Epithelial cell of prostate (primary cell): ENCODE data around the gene ACVR2B.

ENCODE experiments used
- DNase-seq: peaks from one replicate; pipeline ENCODE4 v3.0.0-alpha.2; 2011; ENCODE audit warnings: low read depth, low spot score
- H3K27ac ChIP-seq: fragments of 450-650 bp; 2 replicates; pipeline ENCODE4 v1.5.1; 2017; ENCODE audit warnings: mild to moderate bottlenecking

Gene ACVR2B

DNA sequence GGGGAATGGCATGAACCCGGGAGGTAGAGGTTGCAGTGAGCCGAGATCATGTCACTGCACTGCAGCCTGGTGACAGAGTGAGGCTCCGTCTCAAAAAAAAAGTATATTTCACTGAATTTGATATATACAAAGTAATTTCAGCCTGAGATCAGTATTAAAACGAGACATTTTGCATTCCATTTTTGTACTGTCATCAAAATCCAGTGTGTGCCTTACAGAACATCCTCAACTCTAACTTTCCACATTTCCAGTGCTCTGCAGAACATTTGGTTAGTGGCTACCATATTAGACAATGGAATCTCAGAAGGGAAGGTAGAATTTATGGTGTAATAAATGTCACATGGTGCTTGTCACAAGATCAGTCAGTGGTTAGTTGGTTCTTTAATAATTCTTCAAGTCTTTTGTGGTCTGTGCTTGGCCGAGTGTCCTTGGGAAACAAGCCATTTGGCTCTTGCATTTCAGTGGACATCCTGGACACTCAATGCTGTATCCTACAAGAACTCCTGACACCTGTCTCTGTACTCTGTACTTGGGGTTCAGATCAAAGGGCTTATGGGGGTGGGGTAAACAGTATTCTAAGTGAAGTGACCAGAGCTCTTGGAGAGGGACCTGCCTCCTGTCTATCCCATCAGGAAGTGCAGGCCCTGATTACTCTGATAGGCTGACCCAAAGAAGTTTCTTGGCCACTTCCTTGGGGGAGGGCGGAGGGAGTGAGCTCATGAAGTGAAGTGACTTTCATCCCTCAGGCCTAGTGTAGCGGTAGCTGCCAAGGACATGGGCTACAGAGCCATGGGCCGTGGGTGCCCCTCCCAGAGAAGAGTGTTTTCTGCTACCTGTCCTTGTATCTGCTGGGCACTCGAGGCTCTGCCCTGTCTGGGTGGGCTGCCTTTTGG lies 3.7 kb downstream of the ACVR2B start:
- no peak for DNase-seq
- H3K27ac ChIP-seq = no peak overlapping the region

DNA sequence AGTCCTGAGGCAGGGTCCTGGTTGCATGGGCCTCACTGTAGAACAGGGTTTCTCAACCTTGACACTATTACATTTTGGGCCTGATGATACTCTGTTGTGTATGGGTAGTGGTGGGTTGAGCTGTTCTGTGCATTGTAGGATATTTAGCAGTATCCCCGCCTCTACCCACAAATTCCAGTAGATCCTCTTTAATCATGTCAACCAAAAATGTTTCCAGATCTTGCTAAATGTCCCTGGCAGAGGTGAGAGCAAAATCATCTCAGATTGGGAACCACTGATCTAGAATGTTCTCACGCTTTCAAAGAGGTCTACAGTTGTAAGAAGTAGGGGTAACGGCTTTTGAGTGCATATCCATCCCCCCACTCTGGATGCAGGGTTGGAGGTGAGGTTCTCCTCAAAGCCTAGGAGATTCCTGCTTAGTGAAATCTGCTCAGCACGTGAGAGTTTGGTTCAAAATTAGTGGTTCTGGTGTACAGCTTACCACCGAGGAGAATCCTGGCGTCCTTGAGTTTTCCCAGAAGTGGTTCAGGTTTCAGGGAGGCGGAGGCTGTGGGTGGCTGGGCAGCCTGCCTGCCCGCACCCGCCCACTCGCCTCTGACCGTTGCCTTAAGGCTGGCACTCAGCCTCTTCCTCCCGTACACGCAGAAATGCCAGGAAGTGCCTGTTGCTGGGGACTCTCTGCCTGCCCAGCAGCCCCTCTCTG lies 5.3 kb downstream of the ACVR2B start:
- no peak overlapping the region for H3K27ac ChIP-seq
- no peak for DNase-seq

DNA sequence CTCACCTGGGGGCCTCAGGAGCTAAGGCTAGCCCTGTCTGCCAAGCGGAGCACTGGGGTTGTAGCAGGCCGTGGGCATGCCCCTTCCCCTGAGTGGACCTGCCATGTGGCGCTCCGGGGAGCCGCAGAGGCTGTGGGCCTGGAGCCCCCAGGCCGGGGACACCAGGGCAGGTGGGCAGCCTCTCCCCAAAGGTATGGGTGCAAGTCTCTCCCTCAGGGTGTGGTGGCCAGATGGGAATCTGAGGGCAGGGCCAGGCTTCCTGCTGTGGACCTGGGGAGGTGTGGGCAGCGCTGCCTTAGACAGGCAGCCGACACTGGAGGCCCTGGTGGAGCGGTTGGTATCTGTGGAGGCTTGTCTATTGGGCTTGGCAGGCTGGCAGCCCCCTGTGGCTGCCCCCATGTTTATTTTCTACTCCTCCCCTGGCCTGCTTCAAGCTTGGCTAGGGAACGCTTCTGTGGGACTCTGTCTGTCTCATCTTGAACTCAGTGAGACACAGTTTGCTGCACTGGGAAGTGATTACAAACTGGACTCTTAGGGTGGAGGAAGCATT lies 5.9 kb downstream of the ACVR2B start:
- no peak for DNase-seq
- no peak overlapping the region for H3K27ac ChIP-seq

DNA sequence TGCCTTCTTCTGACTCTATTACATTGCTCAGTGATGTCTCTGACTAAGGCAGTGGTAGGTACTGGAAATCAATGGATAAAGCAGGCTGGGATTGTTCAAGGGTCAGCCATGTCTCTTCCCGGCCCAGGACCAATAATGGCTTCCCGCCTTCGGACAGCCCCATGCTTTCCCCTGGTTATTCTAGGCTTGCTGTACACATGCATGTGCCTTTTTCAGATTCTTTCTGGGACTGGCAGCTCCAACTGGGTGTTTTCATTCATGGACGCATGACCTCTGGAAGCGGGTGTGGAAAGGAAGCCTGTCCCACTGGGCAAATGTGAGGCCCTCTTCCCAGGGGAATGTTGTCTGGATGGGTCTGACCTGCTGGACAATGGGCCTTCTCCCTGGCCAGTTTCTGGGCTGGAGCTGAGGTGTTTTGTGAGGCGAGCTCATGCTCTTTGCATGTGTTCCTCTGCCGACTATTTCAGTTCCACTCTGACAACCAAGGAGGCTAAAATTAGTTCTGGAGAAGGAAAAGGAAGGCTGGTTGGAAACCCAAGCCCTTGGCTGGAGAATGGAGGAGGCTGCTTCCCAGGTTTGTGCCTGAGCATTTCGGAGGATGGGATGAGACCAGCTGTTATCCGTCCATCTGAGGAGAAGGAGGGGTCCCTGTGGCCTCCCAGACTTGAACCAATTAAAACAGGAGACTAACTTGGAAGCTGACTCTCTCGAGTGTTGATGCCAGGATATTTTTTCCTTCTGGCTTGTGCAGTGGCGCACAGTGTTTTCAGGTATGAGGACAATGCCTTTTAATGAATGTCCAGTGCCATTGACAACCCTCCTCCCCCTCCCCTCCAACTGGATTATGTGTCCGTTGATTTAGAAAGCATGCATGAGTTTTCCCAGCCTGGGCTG lies 6.9 kb downstream of the ACVR2B start:
- H3K27ac ChIP-seq = no peak overlapping the region
- DNase-seq = no peak

DNA sequence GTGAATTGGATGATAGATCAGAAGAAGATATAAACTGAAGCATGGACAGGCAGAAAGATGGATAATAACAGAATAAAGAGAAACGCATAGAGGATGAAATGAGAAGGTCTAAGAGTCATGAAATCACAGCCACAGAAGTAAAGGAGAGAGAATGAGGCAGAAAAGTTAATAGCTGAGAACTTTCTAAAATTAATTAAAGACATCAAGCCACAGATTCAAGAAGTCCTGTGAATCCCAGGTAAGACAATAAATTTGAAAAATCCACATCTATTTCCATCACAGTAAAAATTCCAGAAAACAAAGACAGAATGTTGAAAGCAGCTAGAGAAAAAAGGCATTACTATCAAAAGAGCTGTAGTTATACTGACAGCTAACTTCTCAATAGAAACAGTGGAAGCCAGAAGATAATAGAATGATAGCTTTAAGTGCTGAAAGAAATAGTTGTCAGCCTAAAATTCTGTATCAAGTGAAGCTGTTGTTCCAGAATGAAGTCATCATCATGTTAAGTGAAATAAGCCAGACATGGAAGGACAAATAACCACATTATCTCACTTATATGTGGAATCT lies 12.0 kb downstream of the ACVR2B start:
- DNase-seq = no peak

DNA sequence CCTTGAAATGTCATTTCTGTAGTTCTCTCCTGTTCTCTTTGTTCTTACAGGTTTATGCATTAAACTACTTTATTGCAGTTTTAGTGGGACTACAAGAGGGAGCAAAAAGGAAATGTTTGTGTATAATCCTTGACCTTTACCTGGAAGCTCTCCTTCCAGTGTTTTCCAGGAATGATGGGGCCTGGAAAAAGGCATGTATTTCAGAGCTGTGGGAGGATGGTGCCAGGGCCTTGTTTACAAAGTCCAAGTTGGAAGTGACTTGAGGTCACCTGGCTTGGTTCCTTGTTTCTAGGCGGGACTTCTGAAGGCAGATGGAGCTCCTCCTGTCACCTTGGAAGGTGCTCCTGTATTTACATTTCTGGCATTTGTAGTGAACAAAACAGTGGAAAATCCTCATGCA lies 15.1 kb downstream of the ACVR2B start:
- H3K27ac ChIP-seq = no peak overlapping the region
- DNase-seq = no peak

More for the DNA sequence above, 12.0 kb downstream of the ACVR2B start:
- H3K27ac ChIP-seq = no peak overlapping the region

DNA sequence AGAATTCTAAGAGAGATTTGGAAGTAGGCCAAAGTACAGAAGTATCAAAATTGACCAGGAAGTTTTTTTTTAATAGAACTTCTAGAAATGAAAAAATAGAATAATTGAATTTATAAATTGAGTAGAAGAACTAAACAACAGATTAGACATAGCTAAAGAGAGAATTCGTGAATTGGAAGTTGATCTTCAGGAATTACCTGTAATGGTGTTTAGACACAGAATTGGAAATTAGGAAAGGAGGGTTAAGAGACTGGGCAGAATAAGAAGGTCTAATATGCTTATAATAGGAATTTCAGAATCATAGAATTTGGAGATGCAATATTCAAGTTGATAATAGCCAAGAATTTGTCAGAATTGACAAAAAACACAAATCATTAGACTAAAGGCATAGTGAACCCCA lies 16.2 kb downstream of the ACVR2B start:
- H3K27ac ChIP-seq = no peak overlapping the region
- no peak for DNase-seq

DNA sequence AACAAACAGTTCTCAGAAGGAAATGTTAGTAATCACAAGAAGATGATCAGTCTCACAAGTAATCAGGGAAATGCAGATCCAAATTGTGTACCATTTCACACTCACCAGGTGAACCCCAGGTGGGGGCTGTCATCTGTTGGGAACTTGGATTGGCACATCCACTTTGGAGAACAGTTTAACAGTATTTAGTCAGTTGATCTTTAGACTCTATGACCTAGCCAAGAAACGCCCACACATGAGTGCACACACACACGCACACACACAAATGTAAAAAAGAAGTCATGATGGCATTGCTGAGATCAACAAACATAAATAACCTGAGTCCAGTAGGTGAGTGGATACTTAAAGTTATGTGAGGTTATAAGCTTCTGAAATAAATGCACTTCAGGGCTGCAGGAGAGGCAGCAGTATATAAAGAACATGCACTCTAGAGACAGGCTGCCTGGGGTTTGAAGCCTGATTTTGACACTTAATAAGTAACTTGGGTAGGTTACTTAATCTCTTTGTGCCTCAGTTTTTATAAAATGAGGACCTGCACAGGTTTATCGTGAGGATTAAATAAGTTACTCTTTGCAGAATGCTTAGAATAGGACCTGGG lies 17.7 kb downstream of the ACVR2B start:
- no peak overlapping the region for H3K27ac ChIP-seq
- no peak for DNase-seq

DNA sequence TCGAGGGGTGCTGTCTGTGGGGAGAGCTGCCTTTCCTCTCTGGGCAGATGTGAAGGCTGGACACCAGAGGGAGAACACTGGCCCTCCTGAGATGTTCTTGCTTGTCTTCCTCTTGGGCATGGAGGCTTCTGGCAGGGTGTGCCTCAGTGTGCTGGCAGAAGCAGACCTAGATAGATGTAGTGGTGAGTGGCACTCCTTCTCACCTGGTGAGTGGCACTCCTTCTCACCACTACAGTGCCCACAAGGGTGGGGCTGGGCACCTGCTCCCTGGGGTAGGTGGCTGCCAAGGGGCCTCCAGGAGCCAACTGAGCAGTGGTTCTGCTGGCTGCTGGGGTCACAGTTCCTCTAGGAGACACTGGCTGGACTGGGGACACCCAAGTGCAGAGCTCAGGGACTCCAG lies 18.7 kb downstream of the ACVR2B start:
- no peak for DNase-seq
- no peak overlapping the region for H3K27ac ChIP-seq

DNA sequence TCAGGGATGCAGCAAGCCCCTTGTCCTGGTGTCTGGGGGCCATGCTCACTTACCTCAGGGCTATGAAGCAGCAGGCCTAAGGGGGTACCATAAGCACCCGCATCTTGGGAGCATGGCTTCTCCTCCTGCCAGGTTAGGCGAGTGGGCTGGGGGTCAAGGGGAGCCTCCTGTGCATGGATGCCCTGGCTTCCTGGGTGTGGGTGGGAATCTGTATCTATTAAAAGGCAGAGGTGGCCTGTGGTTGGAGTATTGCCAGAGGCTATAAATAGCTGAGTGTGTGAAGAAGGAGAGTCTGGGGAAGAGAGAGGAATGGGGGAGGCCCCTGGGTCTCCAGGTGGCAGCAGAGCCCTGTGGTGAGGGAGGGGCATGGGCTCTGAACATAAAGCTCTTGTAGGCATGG lies 19.5 kb downstream of the ACVR2B start:
- H3K27ac ChIP-seq = no peak overlapping the region
- no peak for DNase-seq

DNA sequence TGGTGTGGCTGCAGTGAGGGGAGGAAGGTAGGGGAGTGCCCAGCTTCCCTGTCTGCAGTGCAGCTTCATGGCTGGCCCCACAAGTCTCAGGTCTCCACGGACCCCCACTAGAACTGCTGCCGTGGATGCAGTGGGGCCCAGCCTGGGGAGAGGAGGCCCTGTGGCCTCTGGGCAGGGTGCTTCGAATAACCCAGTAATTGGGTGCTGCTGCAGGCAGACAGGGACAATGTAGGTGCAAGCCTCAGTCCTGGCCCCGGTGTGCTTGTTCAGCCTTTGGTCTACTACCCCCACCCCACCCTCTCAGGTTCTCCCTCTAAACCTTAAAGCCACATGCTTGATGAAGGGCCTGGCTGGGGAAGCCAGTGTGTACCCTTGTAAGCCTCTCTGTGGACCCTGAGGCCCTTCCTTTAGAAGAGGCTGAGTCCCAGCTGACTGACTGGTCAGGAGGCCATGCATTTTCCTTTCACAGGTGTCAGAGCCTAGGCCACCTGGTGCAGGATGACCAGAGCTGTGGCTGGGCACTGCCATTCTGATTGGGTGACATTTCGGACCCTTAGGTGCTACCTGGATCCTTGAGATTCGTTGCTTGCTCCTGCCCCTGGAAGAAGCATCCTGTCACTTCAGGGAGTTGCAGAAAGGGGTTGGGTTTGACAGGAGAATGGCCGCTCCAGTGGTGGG lies 21.4 kb downstream of the ACVR2B start:
- H3K27ac ChIP-seq = no peak overlapping the region
- no peak for DNase-seq

DNA sequence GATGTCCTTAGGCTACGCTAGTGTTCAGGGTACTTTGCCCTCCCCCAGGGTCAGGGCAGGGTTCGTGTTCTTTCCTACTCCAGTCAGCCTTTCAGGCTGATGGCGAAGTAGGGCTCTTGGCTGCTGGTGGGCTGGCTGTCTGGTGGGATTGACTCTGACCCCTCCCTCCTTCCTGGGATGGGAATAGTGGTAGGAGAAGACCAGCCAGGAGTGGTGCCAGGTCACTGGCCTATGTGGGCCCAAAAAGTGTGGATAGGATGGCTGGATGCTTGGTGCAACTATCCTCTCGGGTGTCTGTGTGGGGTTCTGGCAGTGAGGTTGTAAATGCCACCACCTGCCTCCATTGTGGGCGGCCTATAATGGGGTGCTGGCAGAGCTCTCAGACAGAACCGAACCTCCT lies 22.0 kb downstream of the ACVR2B start:
- no peak for DNase-seq
- H3K27ac ChIP-seq = no peak overlapping the region

DNA sequence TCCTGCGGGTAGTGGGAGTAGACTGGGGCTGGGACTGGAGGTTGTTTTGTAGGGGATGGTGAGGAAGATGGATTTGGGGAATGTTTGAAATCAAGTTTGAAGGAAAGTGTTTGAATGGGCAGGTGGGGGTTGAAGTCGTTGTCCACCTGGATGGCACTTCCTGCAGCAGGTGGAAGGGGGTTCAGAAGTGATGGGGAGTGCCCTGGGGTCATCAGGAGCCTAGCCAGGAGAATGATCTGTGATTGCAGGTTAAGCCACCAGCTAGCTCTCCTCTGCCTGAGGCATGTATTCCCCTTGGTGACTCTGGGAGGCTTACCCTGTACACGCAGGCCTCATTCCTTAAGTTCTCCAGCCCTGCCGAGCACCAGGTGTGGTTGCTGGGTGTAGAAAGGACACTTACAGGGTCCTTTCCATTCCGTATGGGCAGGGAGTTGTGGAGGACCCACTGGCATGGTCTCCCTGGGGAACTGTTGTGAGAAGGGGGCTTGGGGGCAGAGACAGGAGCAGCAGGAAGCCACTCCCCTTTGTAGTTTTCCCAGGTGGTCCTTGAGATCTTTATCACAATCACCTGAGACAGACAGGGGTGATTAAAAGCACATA lies 22.6 kb downstream of the ACVR2B start:
- no peak for DNase-seq
- no peak overlapping the region for H3K27ac ChIP-seq

DNA sequence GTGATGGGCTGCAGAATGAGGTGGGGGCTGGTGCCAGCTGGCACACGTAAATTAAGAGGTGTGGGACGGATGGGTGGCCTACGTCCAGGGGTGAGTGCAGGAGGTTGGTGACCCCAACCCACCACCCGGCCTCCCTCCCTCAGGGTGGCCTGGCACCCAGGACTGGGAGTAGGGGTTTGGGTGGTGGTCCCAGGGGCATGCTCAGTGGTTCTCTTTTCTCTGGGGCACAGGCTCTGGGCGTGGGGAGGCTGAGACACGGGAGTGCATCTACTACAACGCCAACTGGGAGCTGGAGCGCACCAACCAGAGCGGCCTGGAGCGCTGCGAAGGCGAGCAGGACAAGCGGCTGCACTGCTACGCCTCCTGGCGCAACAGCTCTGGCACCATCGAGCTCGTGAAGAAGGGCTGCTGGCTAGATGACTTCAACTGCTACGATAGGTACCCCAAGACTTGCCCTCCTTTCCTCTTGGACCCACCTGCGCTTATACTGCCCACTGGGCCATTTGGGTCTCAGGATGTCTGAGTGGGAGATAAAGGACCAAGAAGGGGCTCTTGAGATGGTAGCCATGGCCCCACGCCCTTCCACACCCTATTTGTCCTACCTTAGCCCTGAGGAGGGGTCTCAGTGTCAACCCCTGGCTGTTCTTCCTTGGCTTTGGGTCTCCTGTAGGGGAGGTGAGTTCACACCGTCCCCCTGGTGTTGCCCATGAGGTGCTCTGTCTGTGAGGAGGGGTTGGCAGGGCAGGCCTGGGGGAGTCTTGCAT lies 23.5 kb downstream of the ACVR2B start:
- no peak for DNase-seq
- no peak overlapping the region for H3K27ac ChIP-seq

DNA sequence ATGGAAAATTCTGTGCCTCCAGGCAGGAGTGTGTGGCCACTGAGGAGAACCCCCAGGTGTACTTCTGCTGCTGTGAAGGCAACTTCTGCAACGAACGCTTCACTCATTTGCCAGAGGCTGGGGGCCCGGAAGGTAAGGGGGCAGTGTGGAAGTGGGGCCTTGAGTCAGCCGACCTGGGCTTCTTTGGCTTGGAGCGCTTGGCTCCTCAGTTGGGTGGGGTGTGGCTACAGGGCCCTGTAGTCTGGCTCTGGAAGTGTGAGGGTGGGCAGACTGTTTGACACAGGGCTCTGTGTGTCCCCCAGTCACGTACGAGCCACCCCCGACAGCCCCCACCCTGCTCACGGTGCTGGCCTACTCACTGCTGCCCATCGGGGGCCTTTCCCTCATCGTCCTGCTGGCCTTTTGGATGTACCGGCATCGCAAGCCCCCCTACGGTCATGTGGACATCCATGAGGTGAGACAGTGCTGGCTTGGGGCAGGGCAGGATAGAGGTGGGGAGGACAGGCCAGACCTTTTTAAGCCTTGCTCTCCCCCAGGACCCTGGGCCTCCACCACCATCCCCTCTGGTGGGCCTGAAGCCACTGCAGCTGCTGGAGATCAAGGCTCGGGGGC lies 24.3 kb downstream of the ACVR2B start:
- H3K27ac ChIP-seq = no peak overlapping the region
- no peak for DNase-seq

DNA sequence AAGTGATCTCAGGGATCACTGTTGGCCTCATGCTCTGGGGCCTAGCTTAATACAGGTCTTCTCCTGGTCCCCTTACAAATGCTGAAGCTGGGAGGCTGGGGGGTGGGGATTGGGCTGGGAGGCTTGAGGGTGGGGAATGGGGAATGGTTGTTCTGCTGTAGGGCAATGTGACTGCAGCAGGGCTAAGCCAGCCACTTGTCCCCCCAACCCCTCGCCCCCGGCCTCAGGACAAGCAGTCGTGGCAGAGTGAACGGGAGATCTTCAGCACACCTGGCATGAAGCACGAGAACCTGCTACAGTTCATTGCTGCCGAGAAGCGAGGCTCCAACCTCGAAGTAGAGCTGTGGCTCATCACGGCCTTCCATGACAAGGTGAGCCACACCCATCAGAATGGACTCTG lies 25.2 kb downstream of the ACVR2B start:
- H3K27ac ChIP-seq = no peak overlapping the region
- DNase-seq = no peak

DNA sequence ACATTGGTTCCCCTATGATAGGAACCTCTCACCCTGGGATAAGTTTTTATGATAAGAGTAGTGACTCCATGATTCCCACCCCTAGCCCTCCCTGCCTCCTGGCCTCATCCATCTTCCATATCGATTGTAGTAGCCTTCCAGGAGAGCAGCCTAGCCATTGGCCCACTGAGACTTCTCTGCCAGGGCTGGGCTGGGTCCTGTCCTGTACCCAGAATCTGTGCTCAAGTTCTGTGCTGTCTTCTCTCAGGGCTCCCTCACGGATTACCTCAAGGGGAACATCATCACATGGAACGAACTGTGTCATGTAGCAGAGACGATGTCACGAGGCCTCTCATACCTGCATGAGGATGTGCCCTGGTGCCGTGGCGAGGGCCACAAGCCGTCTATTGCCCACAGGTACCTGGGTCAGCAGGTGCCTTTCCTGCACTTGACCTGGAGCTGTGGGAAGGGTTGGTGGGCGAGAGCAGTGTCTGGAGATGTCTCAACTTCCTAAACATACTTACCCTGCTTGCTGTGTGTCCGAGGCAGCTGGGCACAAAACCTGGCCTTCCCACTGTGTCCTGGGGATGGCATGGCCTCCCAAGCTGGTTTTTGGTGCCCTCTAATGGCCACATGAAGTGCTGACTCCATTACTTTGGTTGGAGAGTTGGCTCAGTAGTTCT lies 25.9 kb downstream of the ACVR2B start:
- DNase-seq = no peak
- no peak overlapping the region for H3K27ac ChIP-seq
